SK-N-SH treated with all-trans-retinoic acid at 6 μM for 48 hours (cell line): ENCODE measurements around the gene LSM2.

Source experiments
- BACH2 ChIP-seq: fragments of 250-450 bp; sonication (Bioruptor Pico); IDR thresholded peaks from 2 replicates; pipeline ENCODE4 v1.9.0; 2021; ENCODE audit warnings: mild to moderate bottlenecking, borderline replicate concordance
- CSDC2 ChIP-seq: fragments of 250-450 bp; sonication (Bioruptor Pico); IDR thresholded peaks from 2 replicates; pipeline ENCODE4 v1.5.0; 2020; ENCODE audit warnings: mild to moderate bottlenecking, moderate library complexity
- ESRRG ChIP-seq: fragments of 250-450 bp; sonication (Bioruptor Pico); IDR thresholded peaks from 2 replicates; pipeline ENCODE4 v1.6.1; 2021; ENCODE audit warnings: mild to moderate bottlenecking
- ISL1 ChIP-seq: fragments of 250-450 bp; sonication (Bioruptor Pico); IDR thresholded peaks from 2 replicates; pipeline ENCODE4 v2.1.2; 2022; ENCODE audit warnings: mild to moderate bottlenecking, moderate library complexity
- PPARA ChIP-seq: fragments of 250-450 bp; sonication (Bioruptor Pico); IDR thresholded peaks from 2 replicates; pipeline ENCODE4 v1.5.0; 2020; ENCODE audit warnings: mild to moderate bottlenecking, borderline replicate concordance
- RARB ChIP-seq: fragments of 250-450 bp; sonication (Bioruptor Pico); IDR thresholded peaks from 2 replicates; pipeline ENCODE4 v1.8.0; 2021; ENCODE audit warnings: mild to moderate bottlenecking, moderate library complexity
- SNAI2 ChIP-seq: fragments of 250-450 bp; sonication (Bioruptor Pico); IDR thresholded peaks from 2 replicates; pipeline ENCODE4 v1.5.0; 2020; ENCODE audit warnings: mild to moderate bottlenecking, moderate library complexity
- TCF4 ChIP-seq: fragments of 250-450 bp; sonication (Bioruptor Pico); IDR thresholded peaks from 2 replicates; pipeline ENCODE4 v1.8.0; 2021; ENCODE audit warnings: mild to moderate bottlenecking, moderate library complexity, borderline replicate concordance
- ZFP3 ChIP-seq: fragments of 250-450 bp; sonication (Bioruptor Pico); IDR thresholded peaks from 2 replicates; pipeline ENCODE4 v1.5.0; 2020; ENCODE audit warnings: mild to moderate bottlenecking, moderate library complexity
- ZFP30 ChIP-seq: fragments of 450-650 bp; formaldehyde crosslinking; IDR thresholded peaks from 2 replicates; pipeline ENCODE4 v1.5.0; 2022; ENCODE audit warnings: mild to moderate bottlenecking, moderate library complexity
- TF ChIP-seq, protein P1 (sequence below): fragments of 250-450 bp; sonication (Bioruptor Pico); IDR thresholded peaks from 2 replicates; pipeline ENCODE4 v1.5.1; 2020; ENCODE audit warnings: low read depth, mild to moderate bottlenecking, moderate library complexity
- TF ChIP-seq, protein P2 (sequence below): fragments of 250-450 bp; sonication (Bioruptor Pico); IDR thresholded peaks from 2 replicates; pipeline ENCODE4 v1.8.0; 2020; ENCODE audit warnings: mild to moderate bottlenecking, moderate library complexity, borderline replicate concordance
- TF ChIP-seq, protein P3 (sequence below): fragments of 250-450 bp; sonication (Bioruptor Pico); IDR thresholded peaks from 2 replicates; pipeline ENCODE4 v1.8.0; 2021; ENCODE audit warnings: low read depth, mild to moderate bottlenecking, moderate library complexity, borderline replicate concordance

DNA sequence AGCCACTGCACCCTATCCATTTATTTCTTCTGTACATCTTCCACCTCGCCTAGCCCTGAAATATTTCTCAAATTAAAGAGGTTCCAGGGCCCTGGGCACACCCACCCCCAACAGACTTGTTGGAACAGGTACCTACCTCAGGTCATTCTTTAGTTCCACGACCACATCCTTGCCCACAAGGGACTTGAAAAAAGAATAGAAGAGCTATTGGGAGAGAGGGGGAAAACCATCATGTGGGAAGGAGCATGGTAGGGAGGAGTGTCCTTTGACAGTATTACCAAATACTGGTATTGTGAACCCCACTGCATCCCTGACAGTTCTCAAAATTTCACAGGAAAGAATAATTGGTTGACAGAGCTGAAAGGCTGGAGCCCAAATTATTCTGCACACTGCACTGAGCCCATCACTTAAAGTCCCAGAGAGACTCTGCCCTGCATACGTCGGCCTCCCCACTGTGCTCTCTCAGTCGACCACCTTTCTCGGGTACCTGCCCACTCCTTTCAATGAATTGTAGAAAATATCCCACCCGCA lies 762 bp downstream of the LSM2 start:
- TF ChIP-seq, protein P1, sequence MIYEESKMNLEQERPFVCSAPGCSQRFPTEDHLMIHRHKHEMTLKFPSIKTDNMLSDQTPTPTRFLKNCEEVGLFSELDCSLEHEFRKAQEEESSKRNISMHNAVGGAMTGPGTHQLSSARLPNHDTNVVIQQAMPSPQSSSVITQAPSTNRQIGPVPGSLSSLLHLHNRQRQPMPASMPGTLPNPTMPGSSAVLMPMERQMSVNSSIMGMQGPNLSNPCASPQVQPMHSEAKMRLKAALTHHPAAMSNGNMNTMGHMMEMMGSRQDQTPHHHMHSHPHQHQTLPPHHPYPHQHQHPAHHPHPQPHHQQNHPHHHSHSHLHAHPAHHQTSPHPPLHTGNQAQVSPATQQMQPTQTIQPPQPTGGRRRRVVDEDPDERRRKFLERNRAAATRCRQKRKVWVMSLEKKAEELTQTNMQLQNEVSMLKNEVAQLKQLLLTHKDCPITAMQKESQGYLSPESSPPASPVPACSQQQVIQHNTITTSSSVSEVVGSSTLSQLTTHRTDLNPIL (CRISPR knock-in tag), result no peak
- TF ChIP-seq ISL1 (no peak), ZFP3 (CRISPR knock-in tag) (no peak), PPARA (CRISPR knock-in tag) (no peak), BACH2 (CRISPR knock-in tag) (no peak), RARB (CRISPR knock-in tag) (no peak), CSDC2 (CRISPR knock-in tag) (no peak), TCF4 (CRISPR knock-in tag) (no peak), ESRRG (CRISPR knock-in tag) (no peak), ZFP30 (no peak), SNAI2 (no peak)
- TF ChIP-seq, protein P2, sequence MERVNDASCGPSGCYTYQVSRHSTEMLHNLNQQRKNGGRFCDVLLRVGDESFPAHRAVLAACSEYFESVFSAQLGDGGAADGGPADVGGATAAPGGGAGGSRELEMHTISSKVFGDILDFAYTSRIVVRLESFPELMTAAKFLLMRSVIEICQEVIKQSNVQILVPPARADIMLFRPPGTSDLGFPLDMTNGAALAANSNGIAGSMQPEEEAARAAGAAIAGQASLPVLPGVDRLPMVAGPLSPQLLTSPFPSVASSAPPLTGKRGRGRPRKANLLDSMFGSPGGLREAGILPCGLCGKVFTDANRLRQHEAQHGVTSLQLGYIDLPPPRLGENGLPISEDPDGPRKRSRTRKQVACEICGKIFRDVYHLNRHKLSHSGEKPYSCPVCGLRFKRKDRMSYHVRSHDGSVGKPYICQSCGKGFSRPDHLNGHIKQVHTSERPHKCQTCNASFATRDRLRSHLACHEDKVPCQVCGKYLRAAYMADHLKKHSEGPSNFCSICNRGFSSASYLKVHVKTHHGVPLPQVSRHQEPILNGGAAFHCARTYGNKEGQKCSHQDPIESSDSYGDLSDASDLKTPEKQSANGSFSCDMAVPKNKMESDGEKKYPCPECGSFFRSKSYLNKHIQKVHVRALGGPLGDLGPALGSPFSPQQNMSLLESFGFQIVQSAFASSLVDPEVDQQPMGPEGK (CRISPR knock-in tag), result no peak
- TF ChIP-seq, protein P3, sequence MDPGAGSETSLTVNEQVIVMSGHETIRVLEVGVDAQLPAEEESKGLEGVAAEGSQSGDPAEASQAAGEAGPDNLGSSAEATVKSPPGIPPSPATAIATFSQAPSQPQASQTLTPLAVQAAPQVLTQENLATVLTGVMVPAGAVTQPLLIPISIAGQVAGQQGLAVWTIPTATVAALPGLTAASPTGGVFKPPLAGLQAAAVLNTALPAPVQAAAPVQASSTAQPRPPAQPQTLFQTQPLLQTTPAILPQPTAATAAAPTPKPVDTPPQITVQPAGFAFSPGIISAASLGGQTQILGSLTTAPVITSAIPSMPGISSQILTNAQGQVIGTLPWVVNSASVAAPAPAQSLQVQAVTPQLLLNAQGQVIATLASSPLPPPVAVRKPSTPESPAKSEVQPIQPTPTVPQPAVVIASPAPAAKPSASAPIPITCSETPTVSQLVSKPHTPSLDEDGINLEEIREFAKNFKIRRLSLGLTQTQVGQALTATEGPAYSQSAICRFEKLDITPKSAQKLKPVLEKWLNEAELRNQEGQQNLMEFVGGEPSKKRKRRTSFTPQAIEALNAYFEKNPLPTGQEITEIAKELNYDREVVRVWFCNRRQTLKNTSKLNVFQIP (CRISPR knock-in tag), result no peak
